ENCODE results near the gene GALK2.
A peak's percentile ranks its signal among the peaks of the same experiment; 100 is the strongest.

The GALK2 gene

DNA sequence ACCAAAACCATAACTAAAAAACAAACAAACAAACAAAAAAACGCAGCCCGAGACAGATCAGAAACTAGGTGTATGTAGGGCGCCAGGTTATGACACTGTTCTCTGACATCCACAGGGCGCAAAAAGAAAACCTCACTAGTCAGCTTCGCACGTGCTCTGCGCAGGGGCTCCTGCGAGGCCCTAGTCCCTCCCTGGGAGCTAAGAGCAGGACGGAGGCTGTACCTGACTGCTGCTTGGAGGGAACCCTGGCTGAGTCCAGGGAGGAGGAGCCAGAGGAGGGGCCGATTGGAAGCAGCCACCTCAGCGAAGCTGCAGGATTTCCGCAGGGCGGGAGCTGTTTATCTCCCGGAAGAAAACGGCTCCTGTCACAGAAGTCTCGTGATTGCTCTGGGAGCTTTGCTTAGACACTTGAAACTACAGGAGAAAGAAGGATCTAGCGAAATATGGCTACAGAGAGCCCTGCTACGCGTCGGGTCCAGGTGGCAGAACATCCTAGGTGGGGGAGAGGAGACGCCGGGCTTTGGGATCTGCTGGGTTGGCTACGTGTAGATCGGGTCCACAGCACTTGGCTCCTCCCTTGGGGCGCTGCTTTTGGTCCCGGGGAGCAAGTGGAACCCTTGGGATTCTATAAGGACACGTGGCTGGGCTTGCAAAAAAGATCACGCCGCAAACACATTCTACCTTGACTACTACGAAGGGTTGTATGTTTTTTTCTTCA, at the start of gene GALK2:
Gene GALK2 (plus strand): TSS at position 368 of the 718 bp plus-strand sequence. CDS start 76 bp downstream, at position 444.
- peak; percentile 94 for DNase-seq

DNA sequence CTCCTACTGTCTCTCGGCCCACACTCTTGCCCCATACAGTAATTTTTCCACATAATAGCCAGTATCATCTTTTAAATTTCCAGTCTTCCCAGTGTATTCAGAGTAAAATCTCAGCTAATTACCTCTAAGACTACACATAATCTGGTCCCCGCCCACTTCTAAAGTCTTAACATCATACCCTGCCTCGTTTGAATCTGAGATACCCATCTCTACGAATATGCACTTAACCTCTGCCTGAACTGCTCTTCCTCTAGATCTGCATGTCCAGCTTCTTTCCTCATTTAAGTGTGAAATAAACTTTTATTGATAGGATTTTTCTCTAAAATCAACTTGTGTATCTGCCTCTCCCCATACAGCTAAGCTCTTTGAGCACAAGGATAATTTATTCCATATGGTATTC, 49.2 kb upstream of the GALK2 start:
- DNase-seq = no peak

DNA sequence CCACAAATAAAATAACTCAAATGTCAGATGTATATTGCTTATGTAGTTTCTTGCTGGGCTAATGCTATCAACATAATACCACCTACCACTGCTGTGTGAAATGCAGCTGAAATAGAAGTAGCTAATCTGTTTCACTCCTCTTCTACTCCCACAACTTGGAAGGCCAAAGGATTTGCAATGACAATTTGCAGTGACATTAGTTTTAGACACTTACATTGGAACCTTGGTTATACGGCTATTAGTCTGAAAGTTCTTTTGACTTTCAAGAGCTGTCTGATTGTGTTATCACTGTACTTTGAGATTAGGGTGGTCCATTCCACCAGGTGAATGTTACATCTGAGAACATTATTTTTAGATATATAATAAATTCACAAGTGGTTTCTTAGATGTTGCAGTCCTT, 48.1 kb upstream of the GALK2 start:
- no peak for DNase-seq

DNA sequence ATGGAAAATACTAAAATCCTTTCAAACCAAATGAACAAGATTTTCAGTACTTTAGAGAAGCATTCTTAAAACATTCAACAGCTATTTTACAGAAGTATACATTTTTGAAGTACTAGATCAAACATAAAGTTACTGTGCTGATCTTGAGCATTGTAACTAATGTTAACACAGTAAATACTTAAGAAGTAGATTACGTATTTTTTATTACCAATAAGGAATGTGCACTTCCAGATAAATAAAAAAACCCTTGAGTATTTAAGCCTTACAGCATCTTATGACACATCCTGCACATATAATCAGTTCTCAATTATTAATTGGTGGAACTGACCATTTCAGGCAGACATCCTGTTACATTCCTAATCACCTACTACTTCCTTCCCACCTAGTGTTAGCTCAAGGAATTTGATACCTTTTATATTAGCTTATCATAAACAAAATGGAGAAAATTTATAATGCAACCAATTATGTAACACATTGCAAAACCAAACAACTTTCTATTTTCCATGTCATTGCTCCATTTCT, 47.4 kb upstream of the GALK2 start:
- no peak for DNase-seq

DNA sequence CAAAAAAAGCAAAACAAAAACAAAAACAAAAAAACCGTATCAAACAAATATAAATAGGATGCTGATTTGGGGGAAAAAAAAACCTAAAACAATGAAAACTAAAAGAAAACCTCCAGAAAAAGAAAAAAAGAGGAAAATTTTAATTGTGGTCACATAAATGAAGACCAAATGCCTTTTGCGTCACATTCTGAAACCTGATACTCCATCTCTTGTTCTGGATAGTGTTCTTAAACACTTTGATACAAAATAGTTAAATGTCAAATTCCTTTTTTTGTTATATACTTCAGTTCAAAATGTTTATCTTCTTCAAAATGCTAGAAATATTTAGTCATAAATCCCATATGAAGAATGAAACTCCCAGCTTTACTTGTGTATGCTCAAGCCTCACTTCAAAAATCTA, 45.7 kb upstream of the GALK2 start:
- no peak for DNase-seq

DNA sequence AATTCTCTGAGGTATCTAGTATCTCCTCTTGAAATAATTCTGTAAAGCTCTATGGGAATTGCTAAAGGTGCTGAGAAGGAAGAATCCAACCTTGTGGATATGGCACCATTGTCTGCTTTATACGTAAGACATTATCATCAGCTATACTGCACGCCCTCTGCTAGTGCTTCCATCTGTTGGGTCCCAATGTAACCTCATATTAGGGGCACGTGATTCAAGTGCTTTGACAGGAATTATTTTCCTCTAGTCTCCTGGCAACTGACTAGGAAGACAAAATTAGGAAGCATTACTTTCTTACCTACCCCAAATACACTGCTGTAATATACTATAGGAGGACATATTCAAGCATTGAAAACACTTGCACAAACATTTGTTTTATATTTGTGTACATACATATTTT, 38.6 kb upstream of the GALK2 start:
- DNase-seq = peak; percentile 77

DNA sequence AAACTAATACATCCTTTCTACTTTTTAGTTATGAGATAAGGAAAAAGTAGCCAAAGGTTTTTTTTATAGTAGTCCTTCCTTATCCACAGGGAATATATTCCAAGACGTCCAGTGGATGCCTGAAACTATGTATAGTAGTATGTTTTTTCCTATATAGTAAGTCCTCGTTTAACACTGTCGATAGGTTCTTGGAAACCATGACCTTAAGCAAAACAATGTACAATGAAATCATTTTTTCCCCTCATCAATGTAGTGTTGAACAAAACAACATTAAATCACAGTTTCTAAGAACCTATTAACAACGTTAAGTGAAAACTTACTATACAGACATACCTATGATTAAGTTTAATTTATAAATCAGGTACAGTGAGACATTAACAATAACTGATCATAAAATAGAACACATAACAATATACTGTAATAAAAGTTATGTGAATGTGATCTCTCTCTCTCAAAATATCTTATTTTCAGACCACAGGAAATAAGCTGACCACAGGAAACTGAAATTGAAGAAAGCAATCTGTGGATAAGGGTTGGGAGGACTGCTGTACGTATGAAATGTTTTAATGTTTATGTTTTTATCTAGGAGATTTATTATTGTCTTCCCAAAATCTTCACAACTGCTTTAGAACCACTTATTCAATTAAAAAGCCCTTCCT, 35.2 kb upstream of the GALK2 start:
- DNase-seq = no peak

DNA sequence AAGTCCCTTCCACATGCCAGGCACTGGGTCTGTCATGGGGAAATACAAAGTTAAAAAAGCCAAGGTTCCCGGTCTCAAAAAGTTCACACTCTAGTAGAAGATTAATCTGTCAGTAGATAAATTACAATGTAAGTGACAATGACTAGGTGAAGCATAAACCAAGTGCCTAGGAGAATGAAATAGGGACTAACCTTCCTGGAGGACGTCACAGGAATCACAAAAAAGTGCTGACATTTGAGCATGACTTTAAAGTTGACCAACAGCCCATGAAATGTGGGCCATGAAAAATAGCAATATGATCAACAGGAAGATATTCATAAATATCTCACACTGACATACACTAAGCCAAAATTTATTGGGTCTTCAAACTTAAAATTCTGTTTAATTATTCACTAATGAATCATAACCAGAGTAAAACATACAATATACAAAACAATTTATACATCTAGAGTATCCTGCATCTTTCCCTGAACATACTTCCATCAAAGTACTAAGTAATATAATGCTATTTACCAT, 34.6 kb upstream of the GALK2 start:
- no peak for DNase-seq

DNA sequence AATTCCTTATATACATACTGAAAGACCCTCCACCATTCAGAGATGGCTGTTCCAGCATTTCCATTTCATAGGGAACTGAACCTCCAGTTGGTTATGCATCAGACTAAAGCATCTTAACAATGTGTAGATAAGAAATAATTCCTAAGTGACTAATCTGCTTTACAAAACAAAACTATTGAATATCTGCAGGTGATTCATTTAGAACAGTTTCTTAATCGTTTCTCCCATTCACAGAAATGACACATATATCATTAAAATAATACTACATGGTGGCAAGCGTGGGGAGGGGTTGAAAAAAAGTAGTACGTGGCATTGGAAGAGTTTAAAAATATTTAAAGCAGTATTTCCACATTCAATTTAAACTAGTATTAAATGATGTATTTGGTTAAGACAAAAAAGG, 34.1 kb upstream of the GALK2 start:
- no peak for DNase-seq

DNA sequence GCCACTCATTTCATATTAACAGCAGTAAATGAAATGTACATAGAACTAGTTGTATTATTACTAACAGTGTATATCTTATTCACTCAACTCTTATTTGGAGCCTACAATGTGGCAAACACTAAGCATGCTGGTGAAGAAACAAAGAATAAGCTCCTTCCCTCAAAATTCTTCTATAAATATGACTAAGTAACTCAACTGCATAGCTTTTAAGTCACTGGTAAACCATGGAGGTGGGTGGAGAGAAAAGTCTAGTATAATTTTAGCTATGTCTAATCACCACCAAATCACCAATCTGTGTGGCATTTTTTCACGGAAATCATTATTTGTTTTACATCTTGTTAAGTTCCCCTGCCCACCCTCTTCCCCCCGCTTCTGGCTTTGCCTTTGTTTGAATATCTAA, 32.2 kb upstream of the GALK2 start:
- no peak for DNase-seq

DNA sequence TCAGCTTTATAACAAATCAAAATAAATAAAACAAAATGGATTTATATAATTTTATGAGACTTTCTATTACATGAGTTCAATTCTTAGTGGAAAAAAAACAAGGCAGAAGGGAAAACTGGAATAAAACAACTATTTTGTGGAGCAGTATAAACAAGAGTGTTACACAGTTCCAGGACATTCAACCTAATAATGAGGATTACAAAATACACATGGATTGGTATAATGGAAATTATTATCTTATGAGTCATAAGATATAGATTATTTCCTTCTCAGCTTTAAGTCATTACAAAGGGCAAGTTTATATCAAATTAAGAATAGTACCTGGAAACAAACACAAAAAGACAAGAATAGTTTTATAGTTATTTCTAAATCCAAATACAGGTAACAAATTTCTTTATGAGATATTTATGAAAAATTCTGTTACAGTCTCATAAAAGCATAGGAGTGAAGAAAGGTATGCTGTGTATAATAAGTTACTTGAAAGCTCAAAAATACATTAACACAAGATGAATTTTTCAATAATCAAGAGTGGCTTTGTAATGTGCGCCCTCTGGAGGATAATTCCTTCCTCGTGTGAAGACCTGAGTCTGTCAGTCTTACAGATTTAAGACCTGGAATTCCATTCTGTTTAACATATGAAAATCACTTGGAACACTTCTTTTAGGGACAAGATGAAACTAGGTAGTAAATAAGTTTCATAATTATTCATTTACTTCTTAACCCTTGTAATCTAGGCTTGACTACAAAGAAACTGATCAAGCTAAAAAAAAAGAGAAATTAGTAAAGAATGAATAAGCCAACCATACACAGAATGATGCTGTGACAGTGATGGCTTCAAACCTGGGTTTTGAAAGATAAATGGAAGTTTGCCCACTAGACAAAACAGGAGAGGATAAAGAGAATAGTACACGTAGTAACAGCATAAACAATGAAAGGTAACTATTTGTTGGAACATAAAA, 24.1 kb upstream of the GALK2 start:
- DNase-seq = peak; percentile 37

DNA sequence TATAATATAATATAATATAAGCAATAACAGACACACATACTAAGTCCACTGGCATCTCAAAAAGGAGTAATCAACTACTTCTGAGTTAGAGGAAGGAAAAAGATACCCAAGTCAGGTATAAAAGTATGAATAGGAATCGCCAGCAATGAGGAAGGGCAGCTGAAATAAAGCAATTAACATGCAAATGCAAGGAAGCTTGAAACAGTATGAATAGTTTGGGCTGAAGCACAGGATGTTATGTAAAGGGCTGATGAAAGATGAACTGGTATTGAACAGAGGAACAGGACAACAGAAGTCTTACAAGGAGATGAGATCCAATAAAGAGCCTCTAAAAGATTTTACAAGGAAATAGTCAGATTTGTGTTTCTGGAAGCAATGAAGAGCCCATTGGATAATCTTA, 21.7 kb upstream of the GALK2 start:
- DNase-seq = no peak

DNA sequence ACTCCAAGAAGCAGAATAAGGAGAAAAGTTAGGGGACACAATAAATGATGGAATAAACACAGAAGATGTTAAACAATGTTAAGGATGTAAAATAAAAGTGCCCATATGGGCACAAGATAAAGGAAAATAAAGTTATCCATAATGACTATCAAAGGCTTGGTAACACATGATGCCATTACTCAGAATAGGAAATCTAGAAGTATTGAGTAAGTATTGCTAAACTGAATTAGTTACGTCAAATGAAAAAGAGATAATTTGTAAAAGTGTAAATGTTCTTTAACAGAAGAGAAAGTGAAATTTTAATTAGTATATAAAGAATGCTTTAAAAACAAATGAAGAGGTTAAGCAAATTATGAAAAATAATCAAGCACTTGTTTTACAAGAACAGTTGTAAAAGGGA, 21.3 kb upstream of the GALK2 start:
- DNase-seq = no peak

DNA sequence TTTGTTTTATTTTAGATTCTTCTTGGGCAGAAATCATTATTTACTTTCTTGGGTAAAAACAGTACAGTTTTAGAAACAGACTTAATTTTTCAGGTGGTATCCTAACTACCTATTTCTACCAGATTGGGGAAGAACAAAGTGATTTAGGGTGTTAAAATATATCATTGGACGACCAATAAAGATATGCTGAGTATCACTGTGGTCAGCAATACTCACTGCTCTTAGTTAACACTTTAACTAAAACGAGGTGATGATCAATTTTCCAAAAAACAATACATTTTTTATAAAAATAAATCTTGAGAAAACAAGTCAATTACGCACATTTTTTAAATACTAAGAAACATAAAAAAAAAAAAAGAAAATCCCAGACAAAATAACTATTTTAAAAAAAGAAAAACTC, 18.2 kb upstream of the GALK2 start:
- DNase-seq = no peak

DNA sequence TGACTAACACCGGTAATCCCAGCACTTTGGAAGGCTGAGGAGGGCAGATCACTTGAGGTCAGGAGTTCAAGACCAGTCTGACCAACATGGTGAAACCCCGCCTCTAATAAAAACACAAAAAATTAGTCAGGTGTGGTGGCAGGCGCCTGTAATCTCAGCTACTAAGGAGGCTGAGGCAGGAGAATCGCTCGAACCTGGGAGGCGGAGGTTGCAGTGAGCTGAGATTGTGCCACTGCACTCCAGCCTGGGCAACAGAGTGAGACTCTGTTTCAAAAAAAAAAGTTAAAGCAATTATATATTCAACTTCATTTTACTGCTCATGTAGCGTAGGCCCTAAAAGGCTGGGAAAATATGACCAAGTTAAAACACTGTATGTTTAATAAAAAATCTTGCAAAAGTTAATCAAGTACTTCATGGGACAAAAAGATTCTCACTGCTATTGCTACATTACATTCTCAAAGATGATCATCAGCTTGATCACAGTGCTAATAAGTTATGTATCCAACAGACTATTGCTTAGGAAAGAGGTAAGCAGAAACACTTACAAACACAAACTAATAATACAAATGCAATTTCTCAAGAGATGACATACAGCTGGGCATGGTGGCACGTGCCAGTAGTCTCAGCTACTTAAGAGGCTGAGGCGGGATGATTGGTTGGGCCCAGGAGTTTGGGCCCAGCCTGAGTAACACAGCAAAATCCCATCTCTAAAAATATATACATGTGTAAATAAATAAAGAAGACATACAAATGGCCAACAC, 17.3 kb upstream of the GALK2 start:
- no peak for DNase-seq

DNA sequence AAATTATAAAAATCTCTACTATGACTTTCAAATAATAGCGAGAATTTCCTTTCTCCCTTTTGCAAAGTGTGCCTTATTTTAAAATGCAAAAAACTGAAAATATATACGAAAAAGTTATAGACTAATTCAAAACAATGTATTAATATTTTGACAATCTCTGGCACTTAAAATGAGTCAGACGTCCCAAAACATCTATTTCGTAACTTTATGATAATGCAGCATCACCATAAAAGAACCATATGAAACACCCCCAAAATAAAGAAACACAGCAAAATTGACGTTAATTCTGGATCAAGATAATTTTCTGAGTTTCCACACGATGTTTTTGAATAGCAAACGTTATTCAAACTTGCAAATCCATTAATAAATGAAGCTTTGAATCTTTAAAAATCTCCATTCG, 15.7 kb upstream of the GALK2 start:
- DNase-seq = no peak

DNA sequence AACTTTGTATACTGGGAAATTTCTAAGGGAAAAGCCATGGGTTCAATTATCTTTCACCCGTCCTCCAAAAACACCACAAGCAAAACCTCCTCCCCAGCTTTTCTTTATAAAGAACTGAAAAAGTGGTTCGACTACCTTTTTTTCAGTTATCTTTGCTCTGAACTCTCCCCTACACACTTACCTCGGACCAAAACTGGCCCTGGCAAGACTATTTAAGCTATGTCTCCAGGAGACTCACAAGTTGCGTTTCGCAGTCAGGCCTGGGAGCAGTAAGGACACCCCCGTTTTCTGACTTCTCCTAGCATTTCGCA, 15.3 kb upstream of the GALK2 start:
- DNase-seq = peak; percentile 28

DNA sequence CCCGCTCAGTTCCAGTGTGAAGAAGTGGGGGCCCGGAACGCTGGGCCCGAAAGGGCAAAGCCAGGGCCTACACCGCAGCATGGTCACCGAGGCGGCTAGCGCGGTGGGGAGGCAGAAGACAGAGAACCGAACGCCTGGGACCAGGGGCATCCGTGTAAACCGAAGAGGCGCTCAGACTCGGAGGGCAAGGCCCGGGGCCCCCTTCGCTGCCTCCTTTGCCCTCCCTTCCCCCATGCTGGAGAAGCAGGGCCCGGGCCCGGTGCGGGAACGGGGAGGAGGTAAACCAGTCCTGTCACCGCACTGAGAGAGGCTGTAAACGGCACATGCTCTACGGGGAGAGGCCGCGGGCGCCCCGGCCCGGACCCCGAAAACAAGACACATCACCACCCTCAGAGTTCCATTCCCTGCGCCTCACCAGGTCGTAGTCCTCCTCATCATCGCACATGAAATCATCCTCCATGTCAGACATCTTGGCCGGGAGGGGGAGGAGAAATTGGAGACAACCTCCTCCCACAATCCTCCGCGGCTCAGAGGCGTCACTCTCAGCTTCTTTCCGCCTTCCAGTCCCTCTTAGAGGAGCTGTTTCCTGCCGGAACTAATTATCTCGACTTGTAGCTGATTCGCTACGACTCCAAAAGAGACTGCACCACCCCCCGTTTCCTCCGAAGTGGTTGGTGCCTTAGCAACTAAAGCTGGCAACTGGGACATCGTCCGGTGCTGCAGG, 14.8 kb upstream of the GALK2 start, which contains the start of gene COPS2:
Gene COPS2 (minus strand): TSS at position 490 of the 724 bp plus-strand sequence. CDS start 21 bp downstream, at position 469.
- DNase-seq = peak; percentile 98

DNA sequence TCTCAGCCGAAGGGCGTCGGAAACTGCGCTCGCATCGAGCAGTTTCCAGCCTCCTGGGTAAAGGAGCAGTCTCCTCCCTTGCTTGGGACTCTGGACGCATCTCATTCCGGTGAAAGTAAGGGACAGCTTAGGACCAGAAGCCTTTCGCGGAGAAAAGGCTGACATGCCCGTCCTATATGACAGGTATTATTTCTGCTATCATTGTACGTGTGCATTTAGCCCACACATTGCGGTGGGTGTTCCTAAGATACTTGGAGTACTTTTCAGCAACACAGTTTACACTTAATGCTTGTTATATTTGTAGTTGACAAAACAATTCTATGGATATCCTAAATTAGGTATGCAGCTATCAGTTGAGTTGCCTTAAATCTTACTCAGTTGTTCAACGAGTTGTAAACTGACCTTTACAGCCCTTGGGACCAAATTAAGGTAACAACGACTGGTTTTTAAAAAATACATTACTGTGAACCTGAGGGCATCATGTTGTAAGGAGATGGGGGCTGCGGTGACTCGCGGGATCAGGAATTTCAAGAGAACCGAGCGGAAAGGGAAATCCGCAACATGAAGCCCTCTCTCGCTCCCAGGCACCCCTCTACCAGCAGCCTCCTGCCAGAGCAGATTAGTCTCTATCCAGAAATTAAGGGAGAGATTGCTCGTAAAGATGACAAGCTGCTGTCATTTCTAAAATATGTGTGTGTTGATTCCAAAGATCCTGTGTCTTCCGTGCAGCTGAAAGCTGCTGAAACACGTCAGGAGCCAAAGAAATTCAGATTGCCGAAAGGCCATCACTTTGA, 14.0 kb upstream of the GALK2 start:
- peak; percentile 19 for DNase-seq

DNA sequence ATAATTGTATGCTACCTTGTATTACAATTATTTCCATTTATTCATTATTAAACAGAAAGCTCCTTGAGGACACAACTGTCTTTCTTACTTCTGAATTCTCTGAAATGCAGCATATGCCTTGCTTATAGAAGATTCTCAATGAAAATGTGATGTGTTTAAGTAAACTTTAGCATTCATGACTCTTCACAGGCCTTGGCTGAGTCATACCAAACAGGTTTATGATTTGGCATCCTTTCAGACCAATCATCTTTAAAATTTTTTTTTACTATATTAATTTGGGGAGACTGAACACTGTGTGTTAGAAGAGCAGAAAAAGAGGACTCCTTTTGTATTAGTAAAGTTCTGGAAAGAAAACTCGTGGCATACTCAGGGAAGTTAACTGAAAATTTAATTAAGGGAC, 6.4 kb upstream of the GALK2 start:
- DNase-seq = no peak

DNA sequence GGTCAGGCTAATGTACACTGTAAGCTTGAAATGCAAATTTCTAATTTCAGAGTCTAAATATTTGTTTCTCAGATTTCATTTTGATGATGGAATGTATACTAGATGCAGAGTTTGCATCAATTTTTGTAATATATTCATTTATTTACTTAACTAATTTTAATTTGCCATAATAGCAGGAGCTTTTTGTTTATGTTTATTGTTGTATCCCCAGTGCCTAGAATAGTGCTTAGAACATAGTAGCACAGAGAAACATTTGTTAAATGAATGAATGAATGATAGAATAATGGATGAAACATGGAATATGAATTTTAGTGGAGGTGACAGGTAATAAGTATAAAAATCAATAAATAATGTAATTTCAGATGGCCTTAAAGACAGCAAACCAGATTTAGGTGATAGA, 5.2 kb upstream of the GALK2 start:
- no peak for DNase-seq
